Neural cell (in vitro differentiated cells): ENCODE measurements around the gene TIE1. TPM values are rescaled to one million over a fixed set of nuclear protein-coding genes. Genes with fewer than 3 reads are reported as not detected.

Source experiments
- H2AFZ ChIP-seq: fragments of 200-600, 300-800 bp; sonication (generic), shearing (Covaris generic); 2 replicates; pipeline ENCODE4 v1.6.0; 2014; ENCODE audit warnings: low read depth, mild to moderate bottlenecking, antibody characterized with exemption, low read length, moderate library complexity
- H3F3A ChIP-seq: fragments of 200-600 bp; shearing (Covaris generic); 2 replicates; pipeline ENCODE4 v1.6.1; 2016; ENCODE audit warnings: mild to moderate bottlenecking, moderate library complexity, mixed read lengths, antibody characterized with exemption, low read length; ENCODE audit not compliant: insufficient read depth, poor library complexity, severe bottlenecking
- H3K27ac ChIP-seq: fragments of 200-600, 300-800 bp; sonication (generic), shearing (Covaris generic); 2 replicates; pipeline ENCODE4 v1.5.1; 2014; ENCODE audit warnings: mild to moderate bottlenecking, low read length, moderate library complexity
- H3K27me3 ChIP-seq: fragments of 300-800, 200-600 bp; sonication (generic), shearing (Covaris generic); 2 replicates; pipeline ENCODE4 v1.6.0; 2014; ENCODE audit warnings: mild to moderate bottlenecking, low read depth, low read length, moderate library complexity; ENCODE audit not compliant: insufficient read depth
- H3K36me3 ChIP-seq: fragments of 300-800, 200-600 bp; sonication (generic), shearing (Covaris generic); 2 replicates; pipeline ENCODE4 v1.5.1; 2014; ENCODE audit warnings: mild to moderate bottlenecking, antibody characterized with exemption, low read length, moderate library complexity; ENCODE audit not compliant: insufficient read depth
- H3K4me2 ChIP-seq: fragments of 300-800, 200-600 bp; sonication (generic), shearing (Covaris generic); 2 replicates; pipeline ENCODE4 v1.6.0; 2014; ENCODE audit warnings: mild to moderate bottlenecking, low read length
- H3K4me3 ChIP-seq: fragments of 300-800, 200-600 bp; sonication (generic), shearing (Covaris generic); 2 replicates; pipeline ENCODE4 v1.5.1; 2014; ENCODE audit warnings: mild to moderate bottlenecking, low read length, moderate library complexity
- H3K79me2 ChIP-seq: fragments of 200-600 bp; shearing (Covaris generic); replicated peaks from 2 replicates; pipeline ENCODE4 v1.6.0; 2014; ENCODE audit warnings: mild to moderate bottlenecking, low read length, moderate library complexity; ENCODE audit not compliant: insufficient read depth
- H3K9ac ChIP-seq: fragments of 300-800, 200-600 bp; sonication (generic), shearing (Covaris generic); 2 replicates; pipeline ENCODE4 v1.6.1; 2016; ENCODE audit warnings: mild to moderate bottlenecking, low read length, mixed read lengths
- H3K9me2 ChIP-seq: fragments of 200-600 bp; shearing (Covaris generic); 2 replicates; pipeline ENCODE4 v1.6.1; 2016; ENCODE audit warnings: mild to moderate bottlenecking, low read length, mixed read lengths; ENCODE audit not compliant: insufficient read depth
- H3K9me3 ChIP-seq: fragments of 200-600, 300-800 bp; sonication (generic), shearing (Covaris generic); 2 replicates; pipeline ENCODE4 v1.6.1; 2016; ENCODE audit warnings: mild to moderate bottlenecking, mixed run types, low read length, moderate library complexity, mixed read lengths
- H4K20me1 ChIP-seq: fragments of 200-600 bp; shearing (Covaris generic); 2 replicates; pipeline ENCODE4 v1.6.1; 2016; ENCODE audit warnings: mild to moderate bottlenecking, mixed run types; ENCODE audit not compliant: insufficient read depth
- EP300 ChIP-seq: fragments of 450-650 bp; conservative IDR thresholded peaks from 2 replicates; pipeline ENCODE4 v1.6.1; 2014; ENCODE audit warnings: antibody characterized with exemption, mild to moderate bottlenecking, moderate library complexity; ENCODE audit not compliant: poor library complexity, severe bottlenecking
- EZH2 ChIP-seq: fragments of 200-600, 300-800 bp; shearing (Covaris generic), sonication (generic); IDR thresholded peaks from 2 replicates; pipeline ENCODE4 v1.6.1; 2014; ENCODE audit warnings: antibody characterized with exemption, low read length, borderline replicate concordance, mild to moderate bottlenecking; ENCODE audit not compliant: insufficient read depth, poor library complexity, severe bottlenecking
- MXI1 ChIP-seq: fragments of 450-650 bp; conservative IDR thresholded peaks from 2 replicates; pipeline ENCODE4 v1.6.1; 2014; ENCODE audit warnings: antibody characterized with exemption, mild to moderate bottlenecking; ENCODE audit not compliant: poor library complexity, severe bottlenecking
- POLR2AphosphoS5 ChIP-seq: IDR thresholded peaks from 2 replicates; pipeline ENCODE4 v1.6.1; 2012
- RAD21 ChIP-seq: fragments of 450-650 bp; conservative IDR thresholded peaks from 2 replicates; pipeline ENCODE4 v1.6.1; 2014; ENCODE audit warnings: antibody characterized with exemption, mild to moderate bottlenecking, moderate library complexity
- SMC3 ChIP-seq: fragments of 450-650 bp; conservative IDR thresholded peaks from 2 replicates; pipeline ENCODE4 v1.6.1; 2014; ENCODE audit warnings: antibody characterized with exemption, mild to moderate bottlenecking, moderate library complexity; ENCODE audit not compliant: poor library complexity
- TAF1 ChIP-seq: IDR thresholded peaks from 2 replicates; pipeline ENCODE4 v1.6.1; 2012; ENCODE audit warnings: low read depth
- polyA plus RNA-seq: library from polyadenylated mRNA; depleted of rRNA; stranded (reverse); fragments of >200 nt; gene quantifications from 2 replicates; pipeline ENCODE4 v1.2.3, GENCODE V29; 2014
- TF ChIP-seq, protein P1 (sequence below): IDR thresholded peaks from 2 replicates; pipeline ENCODE4 v1.6.1; 2012; ENCODE audit warnings: borderline replicate concordance
- TF ChIP-seq, protein P2 (sequence below): fragments of 450-650 bp; IDR thresholded peaks from 2 replicates; pipeline ENCODE4 v1.5.1; 2014; ENCODE audit warnings: antibody characterized with exemption, mild to moderate bottlenecking, moderate library complexity; ENCODE audit not compliant: poor library complexity, severe bottlenecking

Gene TIE1
- polyA plus RNA-seq, 1 donor from 2014 or later = not detected

- Histone ChIP-seq H3F3A (no peaks in the 10 kb centered on the region), H3K9me2 (no peaks in the 10 kb centered on the region), H4K20me1 (no peaks in the 10 kb centered on the region), H2AFZ (no peak overlapping the region), H3K36me3 (no peaks in the 10 kb centered on the region), H3K4me2 (no peak overlapping the region), H3K9me3 (no peaks in the 10 kb centered on the region), H3K79me2 (no peaks in the 10 kb centered on the region), H3K27ac (no peak overlapping the region), H3K4me3 (no peak overlapping the region), H3K9ac (no peak overlapping the region), H3K27me3 (no peaks in the 10 kb centered on the region)
- TF ChIP-seq TAF1 (no peak), SMC3 (no peak), EZH2 (no peak), MXI1 (no peak), POLR2AphosphoS5 (no peak), EP300 (no peak), RAD21 (no peak)
- TF ChIP-seq, protein P1, sequence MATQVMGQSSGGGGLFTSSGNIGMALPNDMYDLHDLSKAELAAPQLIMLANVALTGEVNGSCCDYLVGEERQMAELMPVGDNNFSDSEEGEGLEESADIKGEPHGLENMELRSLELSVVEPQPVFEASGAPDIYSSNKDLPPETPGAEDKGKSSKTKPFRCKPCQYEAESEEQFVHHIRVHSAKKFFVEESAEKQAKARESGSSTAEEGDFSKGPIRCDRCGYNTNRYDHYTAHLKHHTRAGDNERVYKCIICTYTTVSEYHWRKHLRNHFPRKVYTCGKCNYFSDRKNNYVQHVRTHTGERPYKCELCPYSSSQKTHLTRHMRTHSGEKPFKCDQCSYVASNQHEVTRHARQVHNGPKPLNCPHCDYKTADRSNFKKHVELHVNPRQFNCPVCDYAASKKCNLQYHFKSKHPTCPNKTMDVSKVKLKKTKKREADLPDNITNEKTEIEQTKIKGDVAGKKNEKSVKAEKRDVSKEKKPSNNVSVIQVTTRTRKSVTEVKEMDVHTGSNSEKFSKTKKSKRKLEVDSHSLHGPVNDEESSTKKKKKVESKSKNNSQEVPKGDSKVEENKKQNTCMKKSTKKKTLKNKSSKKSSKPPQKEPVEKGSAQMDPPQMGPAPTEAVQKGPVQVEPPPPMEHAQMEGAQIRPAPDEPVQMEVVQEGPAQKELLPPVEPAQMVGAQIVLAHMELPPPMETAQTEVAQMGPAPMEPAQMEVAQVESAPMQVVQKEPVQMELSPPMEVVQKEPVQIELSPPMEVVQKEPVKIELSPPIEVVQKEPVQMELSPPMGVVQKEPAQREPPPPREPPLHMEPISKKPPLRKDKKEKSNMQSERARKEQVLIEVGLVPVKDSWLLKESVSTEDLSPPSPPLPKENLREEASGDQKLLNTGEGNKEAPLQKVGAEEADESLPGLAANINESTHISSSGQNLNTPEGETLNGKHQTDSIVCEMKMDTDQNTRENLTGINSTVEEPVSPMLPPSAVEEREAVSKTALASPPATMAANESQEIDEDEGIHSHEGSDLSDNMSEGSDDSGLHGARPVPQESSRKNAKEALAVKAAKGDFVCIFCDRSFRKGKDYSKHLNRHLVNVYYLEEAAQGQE = no peak
- TF ChIP-seq, protein P2, sequence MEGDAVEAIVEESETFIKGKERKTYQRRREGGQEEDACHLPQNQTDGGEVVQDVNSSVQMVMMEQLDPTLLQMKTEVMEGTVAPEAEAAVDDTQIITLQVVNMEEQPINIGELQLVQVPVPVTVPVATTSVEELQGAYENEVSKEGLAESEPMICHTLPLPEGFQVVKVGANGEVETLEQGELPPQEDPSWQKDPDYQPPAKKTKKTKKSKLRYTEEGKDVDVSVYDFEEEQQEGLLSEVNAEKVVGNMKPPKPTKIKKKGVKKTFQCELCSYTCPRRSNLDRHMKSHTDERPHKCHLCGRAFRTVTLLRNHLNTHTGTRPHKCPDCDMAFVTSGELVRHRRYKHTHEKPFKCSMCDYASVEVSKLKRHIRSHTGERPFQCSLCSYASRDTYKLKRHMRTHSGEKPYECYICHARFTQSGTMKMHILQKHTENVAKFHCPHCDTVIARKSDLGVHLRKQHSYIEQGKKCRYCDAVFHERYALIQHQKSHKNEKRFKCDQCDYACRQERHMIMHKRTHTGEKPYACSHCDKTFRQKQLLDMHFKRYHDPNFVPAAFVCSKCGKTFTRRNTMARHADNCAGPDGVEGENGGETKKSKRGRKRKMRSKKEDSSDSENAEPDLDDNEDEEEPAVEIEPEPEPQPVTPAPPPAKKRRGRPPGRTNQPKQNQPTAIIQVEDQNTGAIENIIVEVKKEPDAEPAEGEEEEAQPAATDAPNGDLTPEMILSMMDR = no peak
Observed at GRCh38 chr1:43305461-43305860, 4.7 kb downstream of the TIE1 start.

DNA sequence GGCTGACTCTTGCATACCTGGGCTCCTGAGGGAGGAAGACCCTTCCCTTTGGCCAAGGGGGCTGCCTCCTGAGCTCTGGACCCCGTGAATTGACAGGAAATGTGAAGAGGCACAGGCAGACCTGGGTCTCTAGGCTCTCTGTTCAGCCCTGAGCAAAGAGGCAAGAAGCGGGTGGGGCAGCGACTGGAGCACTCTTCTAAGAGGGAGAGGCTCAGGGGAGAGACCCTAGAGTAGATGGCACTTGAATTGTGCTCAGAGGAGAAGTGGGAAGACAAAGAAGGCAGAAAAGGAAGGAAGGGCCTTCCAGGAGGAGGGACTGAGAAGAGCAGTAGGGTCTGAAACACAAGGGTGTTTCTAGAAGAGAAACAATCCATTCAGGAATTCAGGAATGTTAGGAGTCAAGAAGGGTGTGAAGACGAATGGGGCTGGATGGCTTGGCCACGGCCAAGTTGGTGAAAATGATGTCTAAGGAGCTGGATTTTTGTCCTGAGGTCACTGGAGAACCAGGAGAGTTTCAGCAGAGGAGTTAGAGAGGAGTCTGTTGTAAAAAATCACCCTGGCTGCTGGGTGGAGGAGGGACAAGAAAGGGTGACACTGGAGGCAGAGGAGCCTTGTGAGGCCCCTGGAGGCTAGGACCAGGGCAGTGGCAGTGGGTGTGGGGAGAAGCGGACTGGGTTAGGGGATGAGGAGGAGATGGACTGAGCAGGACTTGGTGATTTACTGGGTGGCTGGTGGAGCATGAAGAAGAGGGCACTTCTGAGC, 5.3 kb downstream of the TIE1 start:
- no peaks in the 10 kb centered on the region for H4K20me1 ChIP-seq
- no peaks in the 10 kb centered on the region for H3K79me2 ChIP-seq
- H3K9ac ChIP-seq = no peak overlapping the region
- H3K9me2 ChIP-seq = no peaks in the 10 kb centered on the region
- no peaks in the 10 kb centered on the region for H3K27me3 ChIP-seq
- H3K9me3 ChIP-seq = no peaks in the 10 kb centered on the region
- no peak overlapping the region for H3K27ac ChIP-seq
- no peak overlapping the region for H2AFZ ChIP-seq
- H3K36me3 ChIP-seq = no peaks in the 10 kb centered on the region
- TF ChIP-seq TAF1 (no peak), SMC3 (no peak), EP300 (no peak), EZH2 (no peak), POLR2AphosphoS5 (no peak), MXI1 (no peak), RAD21 (no peak)
- TF ChIP-seq, protein P2 = no peak
- TF ChIP-seq, protein P1 = no peak
- H3F3A ChIP-seq = no peaks in the 10 kb centered on the region
- no peak overlapping the region for H3K4me3 ChIP-seq
- no peak overlapping the region for H3K4me2 ChIP-seq
